ENCODE data around the gene OR1I1.

The OR1I1 gene

GRCh38 chr19:15081911-15082310 is at the start of gene OR1I1:
TSS of gene OR1I1 (plus strand) at chr19:15082211. CDS start at chr19:15087066, 4,855 bp downstream.
- no peak within 1 kb of the TSS for H3K4me3 ChIP-seq (ENCODE audit: low read depth, low read length)
- DNase-seq (ENCODE audit: low read depth) = no peak
- TF ChIP-seq CTCF (IDR thresholded peaks at IDR 0.05; ENCODE audit: insufficient read depth, low read depth, low read length, missing control alignments) = no peak

DNA sequence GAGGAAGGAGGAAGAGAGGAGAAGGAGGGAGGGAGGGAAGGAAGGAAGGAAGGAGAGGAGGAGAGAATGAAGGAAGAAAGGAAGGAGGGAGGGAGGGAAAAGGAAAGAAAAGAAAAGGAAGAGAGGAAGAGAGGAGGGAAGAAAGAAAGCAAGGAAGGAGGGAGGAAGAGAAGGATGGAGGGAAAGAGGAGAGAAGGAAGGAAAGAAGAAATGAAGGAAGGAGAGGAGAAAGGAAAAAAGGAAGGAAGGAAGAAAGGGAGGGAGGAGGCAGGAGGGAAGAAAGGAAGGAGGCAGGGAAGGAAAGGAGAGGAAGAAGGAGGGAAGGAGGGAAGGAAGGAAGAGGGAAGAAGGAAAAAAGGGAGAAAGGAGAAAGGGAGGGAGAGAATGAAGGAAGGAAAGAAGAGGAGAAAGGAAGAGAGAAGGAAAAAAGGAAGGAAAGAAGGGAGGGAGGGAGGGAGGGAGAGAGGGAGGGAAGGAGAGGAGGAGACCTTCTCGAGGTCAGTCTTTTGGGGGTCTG is 46.2 kb upstream of the OR1I1 start:
- no peak for TF ChIP-seq CTCF (IDR thresholded peaks at IDR 0.05; ENCODE audit: insufficient read depth, low read depth, low read length, missing control alignments)
- no peak overlapping the region for H3K4me3 ChIP-seq (ENCODE audit: low read depth, low read length)
- no peak for DNase-seq (ENCODE audit: low read depth)

GRCh38 chr19:15037586-15037985 is 44.4 kb upstream of the OR1I1 start:
- no peak for TF ChIP-seq CTCF (IDR thresholded peaks at IDR 0.05; ENCODE audit: insufficient read depth, low read depth, low read length, missing control alignments)
- no peak overlapping the region for H3K4me3 ChIP-seq (ENCODE audit: low read depth, low read length)
- no peak for DNase-seq (ENCODE audit: low read depth)

GRCh38 chr19:15038294-15038693 is 43.7 kb upstream of the OR1I1 start:
- DNase-seq (ENCODE audit: low read depth) = no peak
- no peak for TF ChIP-seq CTCF (IDR thresholded peaks at IDR 0.05; ENCODE audit: insufficient read depth, low read depth, low read length, missing control alignments)
- no peak overlapping the region for H3K4me3 ChIP-seq (ENCODE audit: low read depth, low read length)

DNA sequence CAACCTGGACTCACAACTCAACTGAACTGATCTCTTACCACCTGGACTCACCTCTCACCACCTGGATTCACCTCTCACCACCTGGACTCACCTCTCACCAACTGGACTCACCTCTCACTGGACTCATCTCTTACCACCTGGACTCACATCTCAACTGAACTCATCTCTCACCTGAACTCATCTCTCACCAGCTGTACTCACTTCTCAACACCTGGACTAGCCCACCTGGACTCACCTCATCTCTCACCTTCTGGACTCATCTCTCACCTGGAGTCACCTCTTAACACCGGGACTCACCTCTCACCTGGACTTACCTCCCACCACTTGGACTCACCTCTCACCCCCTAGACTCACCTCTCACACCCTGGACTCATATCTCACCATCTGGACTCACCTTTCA is 40.0 kb upstream of the OR1I1 start:
- no peak overlapping the region for H3K4me3 ChIP-seq (ENCODE audit: low read depth, low read length)
- DNase-seq (ENCODE audit: low read depth) = no peak
- no peak for TF ChIP-seq CTCF (IDR thresholded peaks at IDR 0.05; ENCODE audit: insufficient read depth, low read depth, low read length, missing control alignments)

GRCh38 chr19:15042826-15043225 is 39.2 kb upstream of the OR1I1 start:
- no peak overlapping the region for H3K4me3 ChIP-seq (ENCODE audit: low read depth, low read length)
- no peak for TF ChIP-seq CTCF (IDR thresholded peaks at IDR 0.05; ENCODE audit: insufficient read depth, low read depth, low read length, missing control alignments)
- DNase-seq (ENCODE audit: low read depth) = no peak

- no peak overlapping the region for H3K4me3 ChIP-seq (ENCODE audit: low read depth, low read length)
- TF ChIP-seq CTCF (IDR thresholded peaks at IDR 0.05; ENCODE audit: insufficient read depth, low read depth, low read length, missing control alignments) = no peak
- no peak for DNase-seq (ENCODE audit: low read depth)
These were observed 36.5 kb upstream of the OR1I1 start for GRCh38 chr19:15045506-15045905.
